Right cardiac atrium (tissue), 5 donors: ENCODE data around the gene ENO4. TPM values are rescaled to one million over a fixed set of nuclear protein-coding genes. Genes with fewer than 3 reads are reported as not detected.

Experiments
- ATAC-seq, 2 donors: fragments of 200-7000 bp; cut with Tn5 transposase; one replicate each; pipeline versions ENCODE4 v1.8.0 to v1.9.1; 2020; ENCODE audit warnings: moderate library complexity in 2 of 2, mild to moderate bottlenecking in 1 of 2
- DNase-seq, 3 donors: peaks; one replicate each; pipeline ENCODE4 v3.0.0-alpha.2; 2020
- H3K27ac ChIP-seq: one replicate; pipeline ENCODE4 v1.5.1; 2013; ENCODE audit warnings: mild to moderate bottlenecking, low read length, control low read depth, moderate library complexity
- H3K27me3 ChIP-seq: one replicate; pipeline ENCODE4 v1.6.1; 2013; ENCODE audit not compliant: control insufficient read depth, insufficient read depth
- H3K4me1 ChIP-seq: one replicate; pipeline ENCODE4 v1.6.1; 2013; ENCODE audit warnings: low read length; ENCODE audit not compliant: control insufficient read depth, insufficient read depth
- H3K4me3 ChIP-seq: one replicate; pipeline ENCODE4 v1.5.1; 2013; ENCODE audit warnings: low read length, control low read depth
- H3K9me3 ChIP-seq: one replicate; pipeline ENCODE4 v1.6.1; 2013; ENCODE audit warnings: low read length; ENCODE audit not compliant: control insufficient read depth
- WGBS: extraction: QIAGEN DNeasy Blood & Tissue Kit; methylation state at CpG from one replicate; pipeline ENCODE4 v1.1.7; 2013; 5-methylcytosine and 5-hydroxymethylcytosine counted together
- intact Hi-C, 4 donors: fragments of 100-400 bp; cut with DNase I; formaldehyde crosslinking; loops; one replicate each; pipeline versions ENCODE4 v1.11.0 to v1.14.0; 2022 to 2023
- polyA plus RNA-seq: library from polyadenylated mRNA; stranded (reverse); fragments of 200-250 nt; gene quantifications from one replicate; pipeline ENCODE4 v1.2.3, GENCODE V29; 2013
- total RNA-seq, 4 donors: library from RNA; stranded (reverse); fragmentation: NEBNext Ultra II Directional; extraction: Animal tissue kit (Norgen Biotek cat#: 25700); gene quantifications; one replicate each; pipeline ENCODE4 v1.2.1, GENCODE V29; 2021
- donor health status: healthy with polysubstance abuse.
- donor health status: DM: no; HTN: yes; CAD: no.
- donor health status: DM: no; HTN: no; CAD: no.
- donor health status: DM: no; HTN: yes; CAD: no; lungs with severe emphysema.
- donor health status: DM: yes; HTN: yes; CAD: no.

ENO4 gene
- total and polyA plus RNA-seq, 5 donors = 0.07 to 0.36 (median 0.25) TPM

DNA sequence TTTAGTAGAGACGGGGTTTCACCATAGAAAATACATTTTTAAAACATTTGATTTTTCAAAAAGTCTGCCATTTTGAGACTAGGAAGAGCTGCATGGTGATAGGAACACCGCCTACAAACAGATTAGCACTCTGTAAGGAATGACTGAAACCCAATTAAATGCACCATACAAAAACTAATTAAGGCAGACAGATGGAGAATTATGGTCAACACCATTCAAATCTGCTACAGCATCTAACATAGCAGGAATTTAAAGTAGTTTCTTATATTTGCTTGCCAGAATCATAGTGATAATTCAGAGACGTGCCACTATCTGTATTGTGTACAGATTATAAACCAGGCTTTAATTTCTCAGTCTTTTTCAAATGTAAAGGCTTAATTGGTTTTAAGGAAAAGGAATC lies 68.2 kb downstream of the ENO4 start:
- H3K4me1 ChIP-seq = no peaks in the 10 kb centered on the region
- WGBS = 84% methylated on average over 3 of the region's 3 CpGs
- no peak for ATAC-seq
- H3K27me3 ChIP-seq = no peaks in the 10 kb centered on the region
- H3K4me3 ChIP-seq = no peak overlapping the region
- DNase-seq = no peak
- H3K27ac ChIP-seq = no peak overlapping the region
- intact Hi-C loops = no loop called here
- H3K9me3 ChIP-seq = no peaks in the 10 kb centered on the region

DNA sequence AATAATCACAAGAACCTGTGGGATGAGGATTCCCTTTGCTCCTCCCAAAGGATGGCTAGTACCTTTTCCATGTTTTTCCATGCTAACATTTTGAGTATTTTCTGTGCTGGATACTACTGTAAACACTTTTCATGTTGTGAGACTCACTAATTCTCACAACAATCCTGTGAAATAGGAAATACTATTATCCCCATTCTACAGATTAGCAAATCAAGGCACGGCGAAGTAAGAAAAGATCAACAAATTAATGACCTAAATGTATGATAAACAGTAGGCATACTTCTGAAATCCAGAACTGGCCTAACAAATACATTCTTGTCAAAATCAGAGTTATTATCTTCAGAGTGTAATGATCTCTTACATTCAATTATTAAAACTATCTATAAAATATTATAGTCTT lies 69.3 kb downstream of the ENO4 start:
- DNase-seq = no peak
- intact Hi-C loops = no loop called here
- 97% methylated on average over 2 of the region's 2 CpGs for WGBS
- H3K9me3 ChIP-seq = no peaks in the 10 kb centered on the region
- no peak for ATAC-seq
- H3K27ac ChIP-seq = no peak overlapping the region
- H3K27me3 ChIP-seq = no peaks in the 10 kb centered on the region
- H3K4me3 ChIP-seq = no peak overlapping the region
- H3K4me1 ChIP-seq = no peaks in the 10 kb centered on the region

GRCh38 chr10:116919164-116919563 lies 69.9 kb downstream of the ENO4 start:
- no peak overlapping the region for H3K27ac ChIP-seq
- H3K27me3 ChIP-seq = no peaks in the 10 kb centered on the region
- no peaks in the 10 kb centered on the region for H3K9me3 ChIP-seq
- intact Hi-C loops = no loop called here
- 91% methylated on average over 2 of the region's 2 CpGs for WGBS
- H3K4me1 ChIP-seq = no peaks in the 10 kb centered on the region
- ATAC-seq (no peak), DNase-seq (no peak)
- no peak overlapping the region for H3K4me3 ChIP-seq

DNA sequence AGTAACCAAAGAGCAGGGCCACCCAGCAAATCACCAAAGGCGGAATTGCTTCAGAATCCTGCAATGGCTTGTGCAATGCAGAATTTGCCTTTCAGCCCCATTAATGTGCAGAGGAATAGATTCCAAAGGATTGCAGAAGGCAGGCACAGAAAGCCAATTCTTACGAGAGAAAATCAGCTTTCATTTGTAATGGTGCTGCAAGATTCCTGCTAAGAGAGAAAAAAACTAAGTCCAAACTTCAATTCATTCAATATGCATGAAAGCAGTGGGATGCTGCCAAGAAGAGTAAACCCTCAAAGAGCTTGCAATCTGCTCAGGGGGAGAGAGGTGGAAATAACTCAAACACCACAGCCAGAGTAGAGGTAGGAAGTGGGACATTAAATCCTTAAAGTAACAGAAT lies 70.4 kb downstream of the ENO4 start:
- intact Hi-C loops = no loop called here
- Histone ChIP-seq H3K27ac (no peak overlapping the region), H3K4me3 (no peak overlapping the region), H3K4me1 (no peaks in the 10 kb centered on the region), H3K27me3 (no peaks in the 10 kb centered on the region), H3K9me3 (no peaks in the 10 kb centered on the region)
- ATAC-seq (no peak), DNase-seq (no peak)
- WGBS = 47% methylated on average over 2 of the region's 2 CpGs

DNA sequence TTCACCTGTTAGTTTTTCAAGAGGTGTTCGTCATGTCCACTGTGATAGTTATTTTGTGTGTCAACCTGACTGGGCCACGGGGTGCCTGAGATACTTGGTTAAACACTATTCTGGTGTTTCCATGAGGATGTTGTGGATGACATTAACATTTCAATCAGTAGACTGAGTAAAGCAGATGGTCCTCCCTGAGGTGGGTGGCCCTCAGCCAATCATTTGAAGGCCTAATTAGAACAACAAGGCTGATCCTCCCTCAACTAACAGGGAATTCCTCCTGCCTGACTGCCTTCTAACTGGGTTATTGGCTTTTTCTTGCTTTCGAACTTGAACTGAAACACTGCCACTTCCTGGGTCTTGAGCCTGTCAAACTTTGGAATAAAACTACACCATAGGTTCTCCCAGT lies 75.8 kb downstream of the ENO4 start:
- Histone ChIP-seq H3K9me3 (no peaks in the 10 kb centered on the region), H3K27me3 (no peaks in the 10 kb centered on the region), H3K4me3 (no peak overlapping the region), H3K27ac (no peak overlapping the region), H3K4me1 (no peaks in the 10 kb centered on the region)
- intact Hi-C loops = no loop called here
- no peak for ATAC-seq
- WGBS = 89% methylated on average over 3 of the region's 3 CpGs
- no peak for DNase-seq

DNA sequence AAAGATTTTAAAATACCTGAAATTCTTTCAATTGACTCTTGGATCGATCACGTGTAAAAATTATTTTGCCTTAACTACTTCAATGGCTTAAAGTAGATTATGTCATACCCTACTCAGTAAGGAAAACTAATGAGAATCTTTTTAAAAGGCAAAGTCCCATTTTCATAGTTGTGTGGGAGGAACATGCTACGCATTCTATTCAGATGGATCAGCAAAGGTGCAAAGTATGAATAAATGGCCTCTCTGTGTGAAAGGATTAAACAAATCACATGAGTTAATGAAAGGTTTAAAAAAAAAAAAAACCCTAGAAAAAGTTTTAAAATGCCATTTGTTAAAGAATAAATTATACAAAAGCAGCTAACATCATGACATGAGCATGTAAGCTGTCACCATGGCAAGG lies 77.1 kb downstream of the ENO4 start:
- intact Hi-C loops = no loop called here
- DNase-seq = no peak

GRCh38 chr10:116931806-116932205 lies 82.5 kb downstream of the ENO4 start:
- intact Hi-C loops = no loop called here
- Histone ChIP-seq H3K9me3 (no peaks in the 10 kb centered on the region), H3K4me1 (no peaks in the 10 kb centered on the region), H3K27me3 (no peaks in the 10 kb centered on the region), H3K27ac (no peak overlapping the region), H3K4me3 (no peak overlapping the region)
- ATAC-seq = no peak
- 96% methylated on average over 6 of the region's 6 CpGs for WGBS
- no peak for DNase-seq

More for the DNA sequence above, 77.1 kb downstream of the ENO4 start:
- Histone ChIP-seq H3K27me3 (no peaks in the 10 kb centered on the region), H3K4me3 (no peak overlapping the region), H3K4me1 (no peaks in the 10 kb centered on the region), H3K9me3 (no peaks in the 10 kb centered on the region), H3K27ac (no peak overlapping the region)
- 81% methylated on average over 3 of the region's 3 CpGs for WGBS
- no peak for ATAC-seq

Other genes starting within 250 kb of the ENO4 start
- not detected for gene PNLIPRP2, start 228.5 kb upstream of the ENO4 start, total RNA-seq
- not detected for gene PNLIPRP2, start 228.5 kb upstream of the ENO4 start, polyA plus RNA-seq
- 10 to 100 TPM; 13.1 to 21.9 (median 15.5) TPM for gene HSPA12A, start 106.9 kb upstream of the ENO4 start, total RNA-seq
- 8.4 TPM for gene HSPA12A, start 106.9 kb upstream of the ENO4 start, polyA plus RNA-seq
- gene SHTN1, start 155.7 kb downstream of the ENO4 start, total RNA-seq = 1 to 10 TPM; 4.9 to 7.9 (median 6.3) TPM
- 1.5 TPM for gene SHTN1, start 155.7 kb downstream of the ENO4 start, polyA plus RNA-seq